ENCODE data around the gene ZBTB39.

The ZBTB39 gene

GRCh38 chr12:57048423-57049118 lies 42.2 kb upstream of the ZBTB39 start:
- peak; percentile 88 for DNase-seq (ENCODE audit: low read depth)
- peak overlapping the region; percentile 35 for H3K4me3 ChIP-seq (ENCODE audit: low read depth, low read length)
- no peak for TF ChIP-seq MAX (IDR thresholded peaks at IDR 0.05; ENCODE audit: low read depth, low read length)
- TF ChIP-seq POLR2A (IDR thresholded peaks at IDR 0.05; ENCODE audit: extremely low read depth, insufficient read length), result no peak
- TF ChIP-seq CTCF (IDR thresholded peaks at IDR 0.05; ENCODE audit: low read depth, low read length), result no peak
- no peak for TF ChIP-seq MYC (IDR thresholded peaks at IDR 0.05; ENCODE audit: low read depth, low read length)

- H3K4me3 ChIP-seq (ENCODE audit: low read depth, low read length), result peak overlapping the region; percentile 35
- no peak for TF ChIP-seq POLR2A (IDR thresholded peaks at IDR 0.05; ENCODE audit: extremely low read depth, insufficient read length)
- no peak for TF ChIP-seq CTCF (IDR thresholded peaks at IDR 0.05; ENCODE audit: low read depth, low read length)
- no peak for TF ChIP-seq MYC (IDR thresholded peaks at IDR 0.05; ENCODE audit: low read depth, low read length)
- no peak for TF ChIP-seq MAX (IDR thresholded peaks at IDR 0.05; ENCODE audit: low read depth, low read length)
- DNase-seq (ENCODE audit: low read depth), result no peak
Measured at GRCh38 chr12:57047981-57048380, 41.6 kb upstream of the ZBTB39 start.

- peak; percentile 94 for DNase-seq (ENCODE audit: low read depth)
Measured at GRCh38 chr12:57046947-57047890, 40.9 kb upstream of the ZBTB39 start.

GRCh38 chr12:57046086-57046791 lies 39.9 kb upstream of the ZBTB39 start:
- H3K4me3 ChIP-seq (ENCODE audit: low read depth, low read length), result peak overlapping the region; percentile 35
- TF ChIP-seq CTCF (IDR thresholded peaks at IDR 0.05; ENCODE audit: low read depth, low read length) (no peak), MYC (IDR thresholded peaks at IDR 0.05; ENCODE audit: low read depth, low read length) (peak; percentile 39; the same call in 1 of the 2 replicates), POLR2A (IDR thresholded peaks at IDR 0.05; ENCODE audit: extremely low read depth, insufficient read length) (no peak), MAX (IDR thresholded peaks at IDR 0.05; ENCODE audit: low read depth, low read length) (peak; percentile 54)
- DNase-seq (ENCODE audit: low read depth), result peak; percentile 49

More at GRCh38 chr12:57046947-57047890, 40.9 kb upstream of the ZBTB39 start:
- TF ChIP-seq MAX (IDR thresholded peaks at IDR 0.05; ENCODE audit: low read depth, low read length) (0 out of 2 replicates have a peak, but pooled peaks have one; percentile 28), POLR2A (IDR thresholded peaks at IDR 0.05; ENCODE audit: extremely low read depth, insufficient read length) (no peak), CTCF (IDR thresholded peaks at IDR 0.05; ENCODE audit: low read depth, low read length) (no peak), MYC (IDR thresholded peaks at IDR 0.05; ENCODE audit: low read depth, low read length) (no peak)
- H3K4me3 ChIP-seq (ENCODE audit: low read depth, low read length), result peak overlapping the region; percentile 35

- DNase-seq (ENCODE audit: low read depth), result no peak
- no peak overlapping the region for H3K4me3 ChIP-seq (ENCODE audit: low read depth, low read length)
- TF ChIP-seq MYC (IDR thresholded peaks at IDR 0.05; ENCODE audit: low read depth, low read length) (no peak), POLR2A (IDR thresholded peaks at IDR 0.05; ENCODE audit: extremely low read depth, insufficient read length) (no peak), MAX (IDR thresholded peaks at IDR 0.05; ENCODE audit: low read depth, low read length) (no peak), CTCF (IDR thresholded peaks at IDR 0.05; ENCODE audit: low read depth, low read length) (no peak)
Measured at GRCh38 chr12:57044889-57045288, 38.5 kb upstream of the ZBTB39 start.

Measured in NB4 (cell line).